Endodermal cell (in vitro differentiated cells): ENCODE data around the gene ITGA11. TPM values are rescaled to one million over a fixed set of nuclear protein-coding genes. Genes with fewer than 3 reads are reported as not detected.

Source experiments
- DNase-seq: peaks from one replicate; pipeline ENCODE4 v3.0.0-alpha.2; 2017
- H3K27ac ChIP-seq: 2 replicates; pipeline ENCODE4 v1.5.1; 2013; ENCODE audit warnings: mild to moderate bottlenecking, low read depth, low read length, moderate library complexity
- H3K27me3 ChIP-seq: 2 replicates; pipeline ENCODE4 v1.6.1; 2013; ENCODE audit warnings: mild to moderate bottlenecking, low read length, moderate library complexity; ENCODE audit not compliant: insufficient read depth, control insufficient read depth, poor library complexity, severe bottlenecking
- H3K36me3 ChIP-seq: 2 replicates; pipeline ENCODE4 v1.7.0; 2013; ENCODE audit warnings: mild to moderate bottlenecking, low read length, moderate library complexity; ENCODE audit not compliant: control insufficient read depth, insufficient read depth
- H3K4me1 ChIP-seq: one replicate; pipeline ENCODE4 v1.7.0; 2013; ENCODE audit warnings: low read length; ENCODE audit not compliant: control insufficient read depth, insufficient read depth
- H3K4me3 ChIP-seq: 2 replicates; pipeline ENCODE4 v1.5.1; 2013; ENCODE audit warnings: mild to moderate bottlenecking, low read length, moderate library complexity
- H3K9ac ChIP-seq: 2 replicates; pipeline ENCODE4 v1.6.1; 2013; ENCODE audit warnings: mild to moderate bottlenecking, low read length, moderate library complexity; ENCODE audit not compliant: poor library complexity, severe bottlenecking; ENCODE audit errors: extremely low read depth
- H3K9me3 ChIP-seq: 2 replicates; pipeline ENCODE4 v1.6.1; 2013; ENCODE audit warnings: mild to moderate bottlenecking, low read length, moderate library complexity; ENCODE audit not compliant: control insufficient read depth
- H3K27ac Mint-ChIP-seq: 2 replicates; pipeline ENCODE4 v1.8.0; 2020; ENCODE audit warnings: mixed read lengths
- H3K27me3 Mint-ChIP-seq: 2 replicates; pipeline ENCODE4 v1.8.0; 2021; ENCODE audit warnings: mild to moderate bottlenecking, mixed read lengths; ENCODE audit not compliant: insufficient read depth
- H3K36me3 Mint-ChIP-seq: 2 replicates; pipeline ENCODE4 v1.8.0; 2020; ENCODE audit warnings: low read depth, mixed read lengths
- H3K4me1 Mint-ChIP-seq: 2 replicates; pipeline ENCODE4 v1.8.0; 2020; ENCODE audit warnings: mixed read lengths
- H3K4me3 Mint-ChIP-seq: 2 replicates; pipeline ENCODE4 v1.8.0; 2020; ENCODE audit warnings: mild to moderate bottlenecking, moderate library complexity, mixed read lengths
- H3K9me3 Mint-ChIP-seq: 2 replicates; pipeline ENCODE4 v1.8.0; 2020; ENCODE audit warnings: mild to moderate bottlenecking, mixed read lengths
- CTCF ChIP-seq: fragments of 200-600 bp; sonication (generic); conservative IDR thresholded peaks from 2 replicates; pipeline ENCODE4 v1.5.0; 2021; ENCODE audit warnings: antibody characterized with exemption, mild to moderate bottlenecking
- WGBS, 2 experiments: methylation state at CpG; one replicate each; pipeline versions ENCODE4 v1.1.5 to v1.1.7; 2013; ENCODE audit warnings: missing lambda C conversion rate in 2 of 2, mixed read lengths in 1 of 2; ENCODE audit not compliant: insufficient coverage in 1 of 2, insufficient read length in 1 of 2; 5-methylcytosine and 5-hydroxymethylcytosine counted together
- total RNA-seq, 2 donors: library from RNA; stranded (reverse); fragmentation: NEBNext Ultra II Directional in 1 of 2; extraction: Animal tissue kit (Norgen Biotek cat#: 25700) in 1 of 2; gene quantifications; 2 replicates in 1 of 2; 3 replicates in 1 of 2; pipeline ENCODE4 v1.2.1, GENCODE V29; 2021

The ITGA11 gene
- total RNA-seq, 2 donors from 2014 or later, result 0.35 to 1.4 TPM

- Mint-ChIP-seq H3K4me3 (no peak overlapping the region), H3K4me1 (no peaks in the 10 kb centered on the region), H3K27me3 (no peaks in the 10 kb centered on the region), H3K9me3 (peaks cover 6% of the 10 kb centered on the region), H3K36me3 (no peaks in the 10 kb centered on the region), H3K27ac (no peak overlapping the region)
- no peak for TF ChIP-seq CTCF
- H3K36me3 ChIP-seq, result no peaks in the 10 kb centered on the region
- no peaks in the 10 kb centered on the region for H3K27me3 ChIP-seq
- no peak overlapping the region for H3K4me3 ChIP-seq
- no peak for DNase-seq
- no peak overlapping the region for H3K9ac ChIP-seq
- no peaks in the 10 kb centered on the region for H3K4me1 ChIP-seq
- no peak overlapping the region for H3K27ac ChIP-seq
- H3K9me3 ChIP-seq, result no peaks in the 10 kb centered on the region
Observed at GRCh38 chr15:68466876-68467275, 34.9 kb upstream of the ITGA11 start.

GRCh38 chr15:68465861-68466560, 34.0 kb upstream of the ITGA11 start:
- Mint-ChIP-seq H3K4me1 (no peaks in the 10 kb centered on the region), H3K9me3 (peaks cover 6% of the 10 kb centered on the region), H3K36me3 (no peaks in the 10 kb centered on the region), H3K27ac (no peak overlapping the region), H3K27me3 (no peaks in the 10 kb centered on the region), H3K4me3 (no peak overlapping the region)
- Histone ChIP-seq H3K9me3 (no peaks in the 10 kb centered on the region), H3K4me3 (no peak overlapping the region), H3K27me3 (no peaks in the 10 kb centered on the region), H3K4me1 (no peaks in the 10 kb centered on the region), H3K27ac (no peak overlapping the region), H3K9ac (no peak overlapping the region), H3K36me3 (no peaks in the 10 kb centered on the region)
- no peak for DNase-seq
- no peak for TF ChIP-seq CTCF
- 88 to 100% methylated on average over 1 to 6 of the region's 6 CpGs for WGBS, 2 experiments

- Mint-ChIP-seq H3K4me3 (no peak overlapping the region), H3K27ac (no peak overlapping the region), H3K27me3 (no peaks in the 10 kb centered on the region)
Observed at GRCh38 chr15:68464448-68465090, 32.6 kb upstream of the ITGA11 start.

More at GRCh38 chr15:68464448-68465090, 32.6 kb upstream of the ITGA11 start:
- peaks cover 6% of the 10 kb centered on the region for H3K9me3 Mint-ChIP-seq
- Histone ChIP-seq H3K4me3 (no peak overlapping the region), H3K36me3 (no peaks in the 10 kb centered on the region), H3K27ac (no peak overlapping the region), H3K4me1 (no peaks in the 10 kb centered on the region), H3K27me3 (no peaks in the 10 kb centered on the region), H3K9me3 (no peaks in the 10 kb centered on the region), H3K9ac (no peak overlapping the region)
- no peak for DNase-seq
- WGBS, 2 experiments, result 76 to 82% methylated on average over 7 of the region's 7 CpGs
- no peaks in the 10 kb centered on the region for H3K36me3 Mint-ChIP-seq
- H3K4me1 Mint-ChIP-seq, result no peaks in the 10 kb centered on the region
- no peak for TF ChIP-seq CTCF
